ENCODE results near the gene SLFN12.
A peak's percentile ranks its signal among the peaks of the same experiment; 100 is the strongest.
"Not testable (repeated sequence)": the region's sequence is repeated elsewhere in the genome, so short reads cannot be mapped to it uniquely, and the experiment has no call there.

SLFN12 gene

GRCh38 chr17:35432176-35433074, at the start of gene SLFN12:
TSS of gene SLFN12 (minus strand) at chr17:35432500. CDS start at chr17:35423028, 9,472 bp downstream.
- no peak for DNase-seq (ENCODE audit: low spot score)

- no peak for DNase-seq (ENCODE audit: low spot score)
Observed at GRCh38 chr17:35479271-35479670, 47.0 kb upstream of the SLFN12 start.

GRCh38 chr17:35477248-35477647, 44.9 kb upstream of the SLFN12 start:
- no peak for DNase-seq (ENCODE audit: low spot score)

GRCh38 chr17:35476283-35476820, 44.1 kb upstream of the SLFN12 start:
- DNase-seq (ENCODE audit: low spot score): no peak

- no peak for DNase-seq (ENCODE audit: low spot score)
Observed at GRCh38 chr17:35468475-35468874, 36.2 kb upstream of the SLFN12 start.

- DNase-seq (ENCODE audit: low spot score): no peak
Observed at GRCh38 chr17:35467824-35468223, 35.5 kb upstream of the SLFN12 start.

GRCh38 chr17:35460354-35460851, 28.1 kb upstream of the SLFN12 start:
- DNase-seq (ENCODE audit: low spot score): peak; percentile 42

- DNase-seq (ENCODE audit: low spot score): not testable (repeated sequence)
Observed at GRCh38 chr17:35454035-35454434, 21.7 kb upstream of the SLFN12 start.

GRCh38 chr17:35453171-35453570, 20.9 kb upstream of the SLFN12 start:
- DNase-seq (ENCODE audit: low spot score): no peak

- DNase-seq (ENCODE audit: low spot score): no peak
Observed at GRCh38 chr17:35449371-35449931, 17.2 kb upstream of the SLFN12 start.

GRCh38 chr17:35448899-35449227, 16.6 kb upstream of the SLFN12 start:
- no peak for DNase-seq (ENCODE audit: low spot score)

- peak; percentile 35 for DNase-seq (ENCODE audit: low spot score)
Observed at GRCh38 chr17:35448214-35448898, 16.1 kb upstream of the SLFN12 start, which contains the start of gene SLFN13. TSS of gene SLFN13 (minus strand) at chr17:35448766. CDS start at chr17:35445680, 3,086 bp downstream.

- peak; percentile 23 for DNase-seq (ENCODE audit: low spot score)
Observed at GRCh38 chr17:35447499-35447898, 15.2 kb upstream of the SLFN12 start.

GRCh38 chr17:35438433-35438832, 6.1 kb upstream of the SLFN12 start:
- no peak for DNase-seq (ENCODE audit: low spot score)

- DNase-seq (ENCODE audit: low spot score): peak; percentile 72
Observed at GRCh38 chr17:35433075-35433894, 985 bp upstream of the SLFN12 start.

- no peak for DNase-seq (ENCODE audit: low spot score)
Observed at GRCh38 chr17:35429702-35430101, 2.6 kb downstream of the SLFN12 start.

GRCh38 chr17:35428229-35428628, 4.1 kb downstream of the SLFN12 start:
- no peak for DNase-seq (ENCODE audit: low spot score)

- no peak for DNase-seq (ENCODE audit: low spot score)
Observed at GRCh38 chr17:35423761-35424160, 8.5 kb downstream of the SLFN12 start.

- DNase-seq (ENCODE audit: low spot score): not testable (repeated sequence)
Observed at GRCh38 chr17:35421069-35421468, 11.2 kb downstream of the SLFN12 start.

GRCh38 chr17:35416659-35417058, 15.6 kb downstream of the SLFN12 start:
- no peak for DNase-seq (ENCODE audit: low spot score)

- not testable (repeated sequence) for DNase-seq (ENCODE audit: low spot score)
Observed at GRCh38 chr17:35414707-35415106, 17.6 kb downstream of the SLFN12 start.

Measured in HuH-7 (cell line).